ENCODE results near the gene TIPRL. TPM values are rescaled to one million over a fixed set of nuclear protein-coding genes. Genes with fewer than 3 reads are reported as not detected.
A peak's percentile ranks its signal among the peaks of the same experiment; 100 is the strongest.

Gene TIPRL
- total and polyA plus RNA-seq, 12 donors = 9.6 to 37.5 (median 30.7) TPM

DNA sequence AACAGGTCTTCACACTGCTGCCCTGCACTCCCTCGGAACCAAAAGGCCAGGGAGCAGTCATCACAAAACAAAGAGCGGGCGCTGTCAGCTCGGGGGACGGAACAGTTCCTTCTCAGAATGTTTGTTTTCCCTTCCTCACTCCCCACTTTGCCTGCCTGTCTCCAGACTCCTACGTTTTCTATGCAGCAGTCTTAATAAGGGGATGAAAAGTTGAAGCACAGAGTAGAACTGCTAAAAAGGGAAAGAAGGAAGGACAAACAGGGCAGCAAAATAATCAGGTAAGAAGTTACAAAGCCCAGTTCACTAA is 41.3 kb upstream of the TIPRL start:
- H3K27me3 ChIP-seq = peaks cover 0 to 33% (median 0%) of the 10 kb centered on the region in 7 donors
- no peak for DNase-seq
- H3K4me1 ChIP-seq = peaks cover 0 to 26% (median 16%) of the 10 kb centered on the region in 9 donors
- peak overlapping the region; percentile 27 to 97 (median 80) for H3K4me3 ChIP-seq
- no peaks in the 10 kb centered on the region for H3K9me3 ChIP-seq
- TF ChIP-seq, protein P1, sequence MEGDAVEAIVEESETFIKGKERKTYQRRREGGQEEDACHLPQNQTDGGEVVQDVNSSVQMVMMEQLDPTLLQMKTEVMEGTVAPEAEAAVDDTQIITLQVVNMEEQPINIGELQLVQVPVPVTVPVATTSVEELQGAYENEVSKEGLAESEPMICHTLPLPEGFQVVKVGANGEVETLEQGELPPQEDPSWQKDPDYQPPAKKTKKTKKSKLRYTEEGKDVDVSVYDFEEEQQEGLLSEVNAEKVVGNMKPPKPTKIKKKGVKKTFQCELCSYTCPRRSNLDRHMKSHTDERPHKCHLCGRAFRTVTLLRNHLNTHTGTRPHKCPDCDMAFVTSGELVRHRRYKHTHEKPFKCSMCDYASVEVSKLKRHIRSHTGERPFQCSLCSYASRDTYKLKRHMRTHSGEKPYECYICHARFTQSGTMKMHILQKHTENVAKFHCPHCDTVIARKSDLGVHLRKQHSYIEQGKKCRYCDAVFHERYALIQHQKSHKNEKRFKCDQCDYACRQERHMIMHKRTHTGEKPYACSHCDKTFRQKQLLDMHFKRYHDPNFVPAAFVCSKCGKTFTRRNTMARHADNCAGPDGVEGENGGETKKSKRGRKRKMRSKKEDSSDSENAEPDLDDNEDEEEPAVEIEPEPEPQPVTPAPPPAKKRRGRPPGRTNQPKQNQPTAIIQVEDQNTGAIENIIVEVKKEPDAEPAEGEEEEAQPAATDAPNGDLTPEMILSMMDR (IDR thresholded peaks at IDR 0.05) = no peak
- 6 to 7% methylated on average over 6 of the region's 6 CpGs for WGBS, 2 donors
- ATAC-seq = peak in 6 of 8 donors; percentile 8 to 55 (median 47)
- intact Hi-C loops (cut with DNase I) = no loop called here
- H3K36me3 ChIP-seq = no peaks in the 10 kb centered on the region
- peak overlapping the region; percentile 36 to 87 (median 68) for H3K27ac ChIP-seq

DNA sequence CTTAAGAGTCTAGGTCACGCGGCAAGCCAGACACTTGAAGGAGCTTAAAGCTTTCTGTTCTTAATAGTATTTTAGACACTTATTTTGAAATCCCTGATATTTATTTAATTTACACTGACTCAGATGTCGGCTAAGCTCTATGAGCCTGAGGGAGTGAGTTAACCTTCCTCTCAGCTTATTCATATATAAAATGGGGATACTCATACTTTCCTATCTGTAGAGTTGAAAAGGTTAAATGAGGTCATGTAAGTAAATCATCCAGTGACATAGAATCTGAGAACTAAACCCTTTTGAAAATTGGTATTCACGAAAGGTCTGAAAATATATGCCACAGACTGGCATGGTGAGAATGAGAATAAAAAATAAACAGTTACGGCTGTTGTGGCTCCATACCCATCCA is 40.6 kb upstream of the TIPRL start:
- intact Hi-C loops (cut with DNase I) = no loop called here
- TF ChIP-seq, protein P1 (IDR thresholded peaks at IDR 0.05) = no peak
- ATAC-seq (no peak), DNase-seq (no peak)
- Histone ChIP-seq H3K36me3 (no peaks in the 10 kb centered on the region), H3K4me1 (peaks cover 0 to 26% (median 16%) of the 10 kb centered on the region in 9 donors), H3K9me3 (no peaks in the 10 kb centered on the region), H3K27ac (peak overlapping the region in 1 of 10 donors; percentile 65), H3K27me3 (peaks cover 0 to 33% (median 0%) of the 10 kb centered on the region in 7 donors), H3K4me3 (peak overlapping the region in 1 of 10 donors; percentile 97)
- WGBS, 2 donors = 92 to 94% methylated on average over 5 of the region's 5 CpGs

DNA sequence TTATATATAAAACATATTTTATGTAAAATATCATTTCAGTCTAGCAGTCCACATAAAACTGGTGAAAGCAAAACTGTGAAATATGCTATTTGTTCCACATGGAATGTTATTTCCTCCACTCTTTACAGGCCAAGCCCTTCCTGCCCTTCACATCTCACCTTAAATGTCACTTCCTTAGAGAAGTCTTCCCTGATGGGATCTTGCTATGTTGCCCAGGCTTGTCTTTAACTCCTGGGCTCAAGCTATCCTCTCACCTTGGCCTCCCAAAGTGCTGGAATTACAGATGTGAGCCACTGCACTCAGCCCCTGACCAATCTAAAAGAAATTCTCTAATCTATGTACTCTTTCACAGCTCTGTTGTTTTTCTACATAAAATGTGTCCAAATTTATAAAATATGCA is 39.7 kb upstream of the TIPRL start:
- TF ChIP-seq, protein P1 (IDR thresholded peaks at IDR 0.05) = no peak
- peaks cover 0 to 29% (median 0%) of the 10 kb centered on the region in 7 donors for H3K27me3 ChIP-seq
- DNase-seq (no peak), ATAC-seq (no peak)
- intact Hi-C loops (cut with DNase I) = no loop called here
- H3K27ac ChIP-seq = no peak overlapping the region
- no peaks in the 10 kb centered on the region for H3K9me3 ChIP-seq
- no peaks in the 10 kb centered on the region for H3K36me3 ChIP-seq
- H3K4me1 ChIP-seq = peaks cover 0 to 26% (median 16%) of the 10 kb centered on the region in 9 donors
- H3K4me3 ChIP-seq = no peak overlapping the region

DNA sequence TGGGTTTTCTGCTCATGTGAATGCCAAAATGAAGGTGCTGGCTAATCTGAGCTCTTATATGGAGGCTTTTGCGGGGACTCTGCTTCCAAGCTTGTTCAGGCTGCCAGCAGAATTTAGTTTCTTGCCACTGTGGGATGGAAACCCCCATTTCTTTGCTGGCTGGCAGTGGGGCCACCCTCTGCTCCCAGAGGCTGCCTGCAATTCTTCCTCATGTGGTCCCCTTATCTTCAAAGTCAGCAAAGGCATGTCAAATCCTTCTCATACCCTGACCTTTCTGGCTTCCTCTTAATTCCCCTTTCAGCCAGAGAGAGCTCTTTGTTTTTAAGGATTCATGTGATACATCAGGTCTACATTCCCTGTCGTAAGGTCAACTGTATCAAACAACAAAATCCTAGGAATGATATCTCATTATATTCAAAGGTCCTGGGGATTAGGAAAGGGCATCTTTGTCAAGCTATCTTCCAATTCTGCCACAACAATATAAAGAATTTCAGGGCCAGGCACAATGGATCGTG is 36.8 kb upstream of the TIPRL start:
- TF ChIP-seq, protein P1 (IDR thresholded peaks at IDR 0.05) = no peak
- peaks cover 0 to 14% (median 5%) of the 10 kb centered on the region in 9 donors for H3K4me1 ChIP-seq
- no peak for ATAC-seq
- no peaks in the 10 kb centered on the region for H3K9me3 ChIP-seq
- no peaks in the 10 kb centered on the region for H3K36me3 ChIP-seq
- intact Hi-C loops (cut with DNase I) = loop anchor here in 2 of 10 donors (5.0 to 10.0 kb wide), 2 partner anchors 47 to 60 kb away; no protein-coding TSS in a partner anchor
- no peak overlapping the region for H3K4me3 ChIP-seq
- H3K27me3 ChIP-seq = peaks cover 0 to 4% (median 0%) of the 10 kb centered on the region in 7 donors
- WGBS, 2 donors = 83 to 86% methylated on average over 3 of the region's 3 CpGs
- no peak for DNase-seq
- H3K27ac ChIP-seq = no peak overlapping the region
